ENCODE measurements around the gene PRKN. TPM values are rescaled to one million over a fixed set of nuclear protein-coding genes. Genes with fewer than 3 reads are reported as not detected.

Gene PRKN
- total and polyA plus RNA-seq, 4 experiments from 2014 or later, result 0.50 to 5.3 (median 2.9) TPM

DNA sequence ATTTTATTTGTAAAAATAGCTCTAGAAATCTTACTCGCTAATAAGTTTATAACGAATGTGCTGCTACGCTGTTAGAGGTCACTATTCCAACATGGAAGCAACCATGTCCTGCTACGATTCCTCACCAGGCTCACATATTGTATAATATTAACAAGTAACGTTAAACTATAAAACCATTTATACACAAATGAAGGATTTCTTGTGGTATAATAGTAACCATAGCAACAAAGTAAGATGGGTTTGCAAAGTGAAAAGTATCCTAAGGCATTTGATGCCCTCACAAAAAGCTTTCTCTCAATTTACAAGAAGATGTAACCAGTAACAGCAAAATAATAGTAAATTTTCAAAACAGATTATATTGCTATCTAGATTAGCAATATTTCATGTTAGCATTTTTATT lies 117.2 kb downstream of the PRKN start:
- H3K4me3 ChIP-seq (ENCODE audit: low read length in 2 of 2), result no peak overlapping the region
- Mint-ChIP-seq H3K9me3 (peaks cover 0 to 2% (median 0%) of the 10 kb centered on the region in 8 donors), H3K27me3 (no peaks in the 10 kb centered on the region), H3K4me1 (no peaks in the 10 kb centered on the region), H3K36me3 (no peaks in the 10 kb centered on the region), H3K4me3 (no peak overlapping the region), H3K27ac (no peak overlapping the region)
- ChIA-PET CTCF (ENCODE audit: partially characterized antibody) (no interaction called here), POLR2A (ENCODE audit: partially characterized antibody) (no interaction called here)
- H3K4me1 ChIP-seq (ENCODE audit: insufficient read depth, low read length), result no peaks in the 10 kb centered on the region
- H3K9me3 ChIP-seq (ENCODE audit: control insufficient read depth in 1 of 2, low read length in 2 of 2), result no peaks in the 10 kb centered on the region
- H3K36me3 ChIP-seq (ENCODE audit: insufficient read depth, low read length), result no peaks in the 10 kb centered on the region
- no peak for DNase-seq
- H3K27me3 ChIP-seq (ENCODE audit: insufficient read depth, low read length), result no peaks in the 10 kb centered on the region
- no peak overlapping the region for H3K27ac ChIP-seq (ENCODE audit: low read depth, low read length)
- intact Hi-C loops (cut with micrococcal nuclease), result no loop called here

DNA sequence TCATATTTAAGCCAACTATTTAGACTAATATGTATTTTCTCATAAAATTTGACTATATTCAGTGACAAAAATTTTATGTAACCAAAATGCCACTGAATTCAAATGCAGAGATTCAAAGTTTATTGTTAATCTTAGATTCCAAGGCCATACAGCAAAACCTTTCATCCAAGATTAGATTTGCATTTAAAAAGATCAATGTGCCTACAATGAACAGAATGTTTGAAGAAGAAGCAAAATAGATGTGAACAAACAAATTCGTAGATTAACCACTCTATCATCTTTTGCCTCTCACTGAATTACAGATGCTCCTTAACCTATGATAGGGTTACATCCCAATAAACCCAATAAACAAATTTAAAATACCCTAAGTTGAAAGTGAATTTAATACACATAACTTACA lies 121.7 kb downstream of the PRKN start:
- ChIA-PET POLR2A (ENCODE audit: partially characterized antibody) (no interaction called here), CTCF (ENCODE audit: partially characterized antibody) (no interaction called here)
- no peaks in the 10 kb centered on the region for H3K4me1 Mint-ChIP-seq
- Histone ChIP-seq H3K4me3 (ENCODE audit: low read length in 2 of 2) (no peak overlapping the region), H3K36me3 (ENCODE audit: insufficient read depth, low read length) (no peaks in the 10 kb centered on the region), H3K27me3 (ENCODE audit: insufficient read depth, low read length) (no peaks in the 10 kb centered on the region), H3K4me1 (ENCODE audit: insufficient read depth, low read length) (no peaks in the 10 kb centered on the region), H3K9me3 (ENCODE audit: control insufficient read depth in 1 of 2, low read length in 2 of 2) (no peaks in the 10 kb centered on the region), H3K27ac (ENCODE audit: low read depth, low read length) (no peak overlapping the region)
- peaks cover 0 to 2% (median 0%) of the 10 kb centered on the region in 8 donors for H3K9me3 Mint-ChIP-seq
- no peak overlapping the region for H3K4me3 Mint-ChIP-seq
- H3K27me3 Mint-ChIP-seq, result no peaks in the 10 kb centered on the region
- H3K36me3 Mint-ChIP-seq, result no peaks in the 10 kb centered on the region
- no peak for DNase-seq
- intact Hi-C loops (cut with micrococcal nuclease), result no loop called here
- no peak overlapping the region for H3K27ac Mint-ChIP-seq

GRCh38 chr6:162603231-162604015 lies 124.1 kb downstream of the PRKN start:
- Histone ChIP-seq H3K4me1 (ENCODE audit: insufficient read depth, low read length) (no peaks in the 10 kb centered on the region), H3K27me3 (ENCODE audit: insufficient read depth, low read length) (no peaks in the 10 kb centered on the region), H3K36me3 (ENCODE audit: insufficient read depth, low read length) (no peaks in the 10 kb centered on the region), H3K4me3 (ENCODE audit: low read length in 2 of 2) (no peak overlapping the region), H3K27ac (ENCODE audit: low read depth, low read length) (no peak overlapping the region), H3K9me3 (ENCODE audit: control insufficient read depth in 1 of 2, low read length in 2 of 2) (no peaks in the 10 kb centered on the region)
- ChIA-PET POLR2A (ENCODE audit: partially characterized antibody) (no interaction called here), CTCF (ENCODE audit: partially characterized antibody) (no interaction called here)
- Mint-ChIP-seq H3K4me1 (no peaks in the 10 kb centered on the region), H3K9me3 (peaks cover 0 to 2% (median 0%) of the 10 kb centered on the region in 8 donors), H3K27ac (no peak overlapping the region), H3K4me3 (no peak overlapping the region), H3K27me3 (no peaks in the 10 kb centered on the region), H3K36me3 (peaks cover 0 to 5% of the 10 kb centered on the region in 2 donors)
- no peak for DNase-seq
- intact Hi-C loops (cut with micrococcal nuclease), result no loop called here

- Histone ChIP-seq H3K27me3 (ENCODE audit: insufficient read depth, low read length) (no peaks in the 10 kb centered on the region), H3K9me3 (ENCODE audit: control insufficient read depth in 1 of 2, low read length in 2 of 2) (no peaks in the 10 kb centered on the region), H3K4me3 (ENCODE audit: low read length in 2 of 2) (no peak overlapping the region), H3K36me3 (ENCODE audit: insufficient read depth, low read length) (no peaks in the 10 kb centered on the region), H3K4me1 (ENCODE audit: insufficient read depth, low read length) (no peaks in the 10 kb centered on the region), H3K27ac (ENCODE audit: low read depth, low read length) (no peak overlapping the region)
- H3K4me3 Mint-ChIP-seq, result no peak overlapping the region
- ChIA-PET POLR2A (ENCODE audit: partially characterized antibody) (no interaction called here), CTCF (ENCODE audit: partially characterized antibody) (no interaction called here)
- H3K9me3 Mint-ChIP-seq, result peaks cover 0 to 2% (median 0%) of the 10 kb centered on the region in 8 donors
- intact Hi-C loops (cut with micrococcal nuclease), result no loop called here
- H3K27ac Mint-ChIP-seq, result no peak overlapping the region
- peaks cover 0 to 5% of the 10 kb centered on the region in 2 donors for H3K36me3 Mint-ChIP-seq
- H3K4me1 Mint-ChIP-seq, result no peaks in the 10 kb centered on the region
- DNase-seq, result no peak
- no peaks in the 10 kb centered on the region for H3K27me3 Mint-ChIP-seq
These were observed 124.8 kb downstream of the PRKN start for GRCh38 chr6:162602759-162603158.

GRCh38 chr6:162596676-162597075 lies 130.9 kb downstream of the PRKN start:
- CTCF ChIA-PET (ENCODE audit: partially characterized antibody), result no interaction called here
- Histone ChIP-seq H3K4me3 (ENCODE audit: low read length in 2 of 2) (no peak overlapping the region), H3K36me3 (ENCODE audit: insufficient read depth, low read length) (no peaks in the 10 kb centered on the region), H3K27me3 (ENCODE audit: insufficient read depth, low read length) (no peaks in the 10 kb centered on the region), H3K27ac (ENCODE audit: low read depth, low read length) (no peak overlapping the region), H3K4me1 (ENCODE audit: insufficient read depth, low read length) (no peaks in the 10 kb centered on the region), H3K9me3 (ENCODE audit: control insufficient read depth in 1 of 2, low read length in 2 of 2) (no peaks in the 10 kb centered on the region)
- H3K4me3 Mint-ChIP-seq, result no peak overlapping the region
- no peaks in the 10 kb centered on the region for H3K4me1 Mint-ChIP-seq
- peaks cover 0 to 5% of the 10 kb centered on the region in 2 donors for H3K36me3 Mint-ChIP-seq
- no peaks in the 10 kb centered on the region for H3K27me3 Mint-ChIP-seq
- peaks cover 0 to 4% (median 0%) of the 10 kb centered on the region in 8 donors for H3K9me3 Mint-ChIP-seq
- POLR2A ChIA-PET (ENCODE audit: partially characterized antibody), result no interaction called here
- intact Hi-C loops (cut with micrococcal nuclease), result no loop called here
- no peak overlapping the region for H3K27ac Mint-ChIP-seq
- no peak for DNase-seq

DNA sequence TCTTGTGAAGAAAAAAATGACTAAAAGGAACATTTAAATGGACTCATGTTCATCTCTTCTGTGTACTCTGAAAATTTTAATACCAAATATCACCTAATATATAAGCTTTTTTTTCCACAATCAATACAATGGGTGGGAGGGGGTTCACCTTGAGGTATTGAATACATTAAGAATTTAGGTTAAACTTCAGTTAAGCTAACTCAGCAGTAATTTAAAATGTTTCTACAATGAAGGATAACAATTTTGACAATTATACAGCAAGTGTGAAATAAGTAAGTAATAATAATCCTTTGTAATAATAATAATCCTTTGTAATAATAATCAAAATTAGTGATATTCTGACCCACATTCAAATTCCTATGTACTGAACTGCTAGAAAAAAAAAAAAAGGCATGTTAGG lies 136.0 kb downstream of the PRKN start:
- Mint-ChIP-seq H3K4me1 (no peaks in the 10 kb centered on the region), H3K9me3 (peaks cover 0 to 5% (median 0%) of the 10 kb centered on the region in 8 donors), H3K4me3 (no peak overlapping the region), H3K36me3 (no peaks in the 10 kb centered on the region), H3K27ac (no peak overlapping the region), H3K27me3 (no peaks in the 10 kb centered on the region)
- no peak for DNase-seq
- Histone ChIP-seq H3K9me3 (ENCODE audit: control insufficient read depth in 1 of 2, low read length in 2 of 2) (no peaks in the 10 kb centered on the region), H3K27me3 (ENCODE audit: insufficient read depth, low read length) (no peaks in the 10 kb centered on the region), H3K4me1 (ENCODE audit: insufficient read depth, low read length) (no peaks in the 10 kb centered on the region), H3K4me3 (ENCODE audit: low read length in 2 of 2) (no peak overlapping the region), H3K27ac (ENCODE audit: low read depth, low read length) (no peak overlapping the region), H3K36me3 (ENCODE audit: insufficient read depth, low read length) (no peaks in the 10 kb centered on the region)
- CTCF ChIA-PET (ENCODE audit: partially characterized antibody), result no interaction called here
- intact Hi-C loops (cut with micrococcal nuclease), result no loop called here
- POLR2A ChIA-PET (ENCODE audit: partially characterized antibody), result no interaction called here

- H3K4me3 Mint-ChIP-seq, result no peak overlapping the region
- H3K36me3 Mint-ChIP-seq, result no peaks in the 10 kb centered on the region
- H3K27ac Mint-ChIP-seq, result no peak overlapping the region
- no peaks in the 10 kb centered on the region for H3K36me3 ChIP-seq (ENCODE audit: insufficient read depth, low read length)
- ChIA-PET CTCF (ENCODE audit: partially characterized antibody) (no interaction called here), POLR2A (ENCODE audit: partially characterized antibody) (no interaction called here)
- no peak overlapping the region for H3K4me3 ChIP-seq (ENCODE audit: low read length in 2 of 2)
- no peak for DNase-seq
- no peak overlapping the region for H3K27ac ChIP-seq (ENCODE audit: low read depth, low read length)
- H3K4me1 ChIP-seq (ENCODE audit: insufficient read depth, low read length), result no peaks in the 10 kb centered on the region
- no peaks in the 10 kb centered on the region for H3K27me3 ChIP-seq (ENCODE audit: insufficient read depth, low read length)
- no peaks in the 10 kb centered on the region for H3K4me1 Mint-ChIP-seq
- intact Hi-C loops (cut with micrococcal nuclease), result no loop called here
- no peaks in the 10 kb centered on the region for H3K9me3 Mint-ChIP-seq
- no peaks in the 10 kb centered on the region for H3K27me3 Mint-ChIP-seq
- H3K9me3 ChIP-seq (ENCODE audit: control insufficient read depth in 1 of 2, low read length in 2 of 2), result no peaks in the 10 kb centered on the region
These were observed 145.4 kb downstream of the PRKN start for GRCh38 chr6:162581988-162582780.
